ENCODE results near the gene KLHL40.

Gene KLHL40

GRCh38 chr3:42690766-42691680, 5.7 kb downstream of the KLHL40 start:
- no peak for DNase-seq

- DNase-seq: no peak
These were observed 6.7 kb downstream of the KLHL40 start for GRCh38 chr3:42691816-42692666.

- no peak for DNase-seq
These were observed 7.6 kb downstream of the KLHL40 start for GRCh38 chr3:42692667-42693529.

GRCh38 chr3:42693530-42693930, 8.2 kb downstream of the KLHL40 start:
- no peak for DNase-seq

GRCh38 chr3:42694366-42694765, 9.0 kb downstream of the KLHL40 start:
- DNase-seq: no peak

- DNase-seq: no peak
These were observed 11.3 kb downstream of the KLHL40 start for GRCh38 chr3:42696356-42697288.

GRCh38 chr3:42697289-42698051, 12.1 kb downstream of the KLHL40 start:
- no peak for DNase-seq

- no peak for DNase-seq
These were observed 13.0 kb downstream of the KLHL40 start for GRCh38 chr3:42698216-42698910.

GRCh38 chr3:42698911-42699230, 13.5 kb downstream of the KLHL40 start:
- no peak for DNase-seq

GRCh38 chr3:42699511-42699971, 14.2 kb downstream of the KLHL40 start:
- DNase-seq: no peak

GRCh38 chr3:42700366-42701288, 15.3 kb downstream of the KLHL40 start:
- no peak for DNase-seq

GRCh38 chr3:42701371-42702065, 16.2 kb downstream of the KLHL40 start:
- no peak for DNase-seq

- DNase-seq: no peak
These were observed 17.0 kb downstream of the KLHL40 start, which contains the start of gene HHATL for GRCh38 chr3:42702066-42702951. Gene HHATL (minus strand): TSS chr3:42702798. CDS start chr3:42700826, 1,972 bp downstream.

- no peak for DNase-seq
These were observed 17.8 kb downstream of the KLHL40 start for GRCh38 chr3:42702982-42703694.

- DNase-seq: no peak
These were observed 18.3 kb downstream of the KLHL40 start for GRCh38 chr3:42703695-42704025.

- DNase-seq: no peak
These were observed 19.0 kb downstream of the KLHL40 start for GRCh38 chr3:42704136-42704841.

All from NCI-H748 treated with DMSO at 0.1 percent for 48 hours (cell line).